GM12872 (cell line): ENCODE data around the gene IL5.

Experiments
- TF ChIP-seq, protein P1 (sequence below): IDR thresholded peaks from 3 replicates; pipeline ENCODE4 v1.5.1; 2011; ENCODE audit warnings: low read depth, mild to moderate bottlenecking, low read length, moderate library complexity; ENCODE audit not compliant: insufficient read depth

Gene IL5

DNA sequence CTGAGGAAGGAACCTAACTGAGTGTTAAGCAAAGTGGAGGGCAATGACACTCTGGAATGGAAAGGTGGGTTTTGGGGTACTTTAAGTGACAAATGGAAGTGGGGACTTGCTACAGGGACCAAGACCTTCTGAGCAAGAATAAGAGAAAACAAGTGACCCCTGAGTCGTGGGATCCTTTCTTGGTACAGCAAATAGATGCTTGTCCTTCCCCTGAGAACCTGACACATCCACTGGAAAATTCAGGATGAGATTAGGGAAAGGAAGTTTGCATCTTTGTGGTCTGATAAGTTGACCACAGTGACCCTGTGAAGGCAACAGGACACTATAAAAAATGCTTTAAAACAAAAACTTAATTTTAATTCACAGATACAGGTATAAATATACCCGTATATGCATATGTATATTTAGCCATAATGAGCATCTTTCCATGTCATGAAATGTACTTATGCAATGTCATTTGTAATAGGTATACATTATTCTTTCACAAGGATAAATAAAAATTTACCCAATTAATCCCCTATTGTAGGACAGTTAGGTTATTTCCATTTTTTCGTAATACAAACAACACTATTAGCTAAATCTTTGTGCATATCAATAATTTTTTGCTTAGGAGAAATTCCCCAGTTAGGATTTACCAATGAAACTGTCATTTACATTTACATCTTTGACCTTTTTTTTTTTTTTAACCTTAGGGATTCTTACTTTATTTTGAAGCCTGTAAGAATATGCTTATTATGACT is 50.8 kb downstream of the IL5 start:
- TF ChIP-seq, protein P1, sequence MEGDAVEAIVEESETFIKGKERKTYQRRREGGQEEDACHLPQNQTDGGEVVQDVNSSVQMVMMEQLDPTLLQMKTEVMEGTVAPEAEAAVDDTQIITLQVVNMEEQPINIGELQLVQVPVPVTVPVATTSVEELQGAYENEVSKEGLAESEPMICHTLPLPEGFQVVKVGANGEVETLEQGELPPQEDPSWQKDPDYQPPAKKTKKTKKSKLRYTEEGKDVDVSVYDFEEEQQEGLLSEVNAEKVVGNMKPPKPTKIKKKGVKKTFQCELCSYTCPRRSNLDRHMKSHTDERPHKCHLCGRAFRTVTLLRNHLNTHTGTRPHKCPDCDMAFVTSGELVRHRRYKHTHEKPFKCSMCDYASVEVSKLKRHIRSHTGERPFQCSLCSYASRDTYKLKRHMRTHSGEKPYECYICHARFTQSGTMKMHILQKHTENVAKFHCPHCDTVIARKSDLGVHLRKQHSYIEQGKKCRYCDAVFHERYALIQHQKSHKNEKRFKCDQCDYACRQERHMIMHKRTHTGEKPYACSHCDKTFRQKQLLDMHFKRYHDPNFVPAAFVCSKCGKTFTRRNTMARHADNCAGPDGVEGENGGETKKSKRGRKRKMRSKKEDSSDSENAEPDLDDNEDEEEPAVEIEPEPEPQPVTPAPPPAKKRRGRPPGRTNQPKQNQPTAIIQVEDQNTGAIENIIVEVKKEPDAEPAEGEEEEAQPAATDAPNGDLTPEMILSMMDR, result no peak
